HG03439 (cell line): Measurements from ENCODE around the gene BHLHE23.
"Not testable (repeated sequence)": the region's sequence is repeated elsewhere in the genome, so short reads cannot be mapped to it uniquely, and the experiment has no call there.

Source experiments
- ATAC-seq: cut with Tn5 transposase; IDR thresholded peaks from one replicate; pipeline ENCODE4 v1.9.1; 2021; ENCODE audit warnings: mild to moderate bottlenecking, moderate library complexity; ENCODE audit not compliant: unreplicated experiment

BHLHE23 gene

DNA sequence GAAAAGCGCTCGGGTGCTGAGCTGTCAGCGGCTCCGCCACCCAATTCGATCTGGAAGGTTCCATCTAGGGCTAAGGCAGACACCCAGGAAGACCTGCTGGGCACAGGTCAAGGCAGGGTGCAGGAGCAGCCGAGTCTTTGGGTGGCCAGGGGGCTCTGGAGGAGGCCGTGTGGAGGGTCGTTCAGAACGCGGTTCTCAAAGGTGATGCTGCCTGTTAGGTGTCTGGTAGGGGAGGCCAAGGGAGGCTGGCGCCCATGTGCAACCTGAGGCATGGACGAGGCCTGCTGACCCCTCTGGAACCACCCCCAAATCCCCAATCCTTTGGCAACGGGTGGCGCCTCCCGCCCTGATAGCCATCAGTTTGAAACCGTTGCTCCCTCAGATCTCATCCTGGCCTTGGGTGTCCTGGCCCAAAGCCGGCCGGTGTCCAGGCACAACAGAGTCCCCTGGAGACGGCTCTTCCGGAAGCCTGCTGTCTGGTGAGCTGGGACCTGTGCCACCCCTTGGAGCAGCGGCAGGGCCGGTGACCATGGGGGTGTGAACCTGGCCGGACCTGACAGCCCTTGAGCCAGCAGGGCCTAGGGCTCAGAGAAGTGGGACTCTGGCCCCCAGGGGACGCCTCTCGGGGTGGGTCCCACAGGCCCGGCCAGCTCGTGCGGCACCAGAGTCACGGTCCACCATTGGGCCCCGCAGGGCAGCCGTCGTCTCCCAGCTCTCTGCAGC, 43.7 kb downstream of the BHLHE23 start:
- no peak for ATAC-seq

DNA sequence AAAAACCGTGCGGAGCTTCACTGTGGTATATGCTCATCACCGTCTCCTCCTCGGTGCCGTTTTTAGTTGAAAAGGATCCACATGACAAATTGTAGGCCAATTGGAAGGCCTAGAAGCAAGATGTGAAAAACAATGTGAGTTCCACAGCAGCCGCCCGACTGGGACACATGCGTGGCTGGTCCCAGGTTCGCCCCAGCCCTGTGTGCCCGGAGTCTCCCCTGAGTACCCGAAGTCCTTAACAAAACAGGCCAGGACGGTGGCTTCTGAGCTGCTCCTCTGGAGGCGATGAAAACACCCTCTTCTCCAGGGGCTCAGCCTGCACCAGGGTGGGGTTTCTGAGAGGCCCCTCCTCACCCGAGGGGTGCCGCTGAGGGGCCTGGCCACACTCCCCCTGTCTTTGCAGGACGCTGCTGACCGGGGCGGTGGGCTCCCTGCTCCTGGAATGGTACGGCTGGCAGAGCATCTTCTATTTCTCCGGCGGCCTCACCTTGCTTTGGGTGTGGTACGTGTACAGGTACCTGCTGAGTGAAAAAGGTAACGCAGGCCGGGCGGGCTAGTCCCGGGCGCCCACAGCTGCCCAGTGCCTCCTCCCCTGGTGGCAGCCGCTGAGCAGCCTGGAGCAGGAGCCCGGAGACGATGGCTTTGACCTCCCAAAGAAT, 44.4 kb downstream of the BHLHE23 start:
- ATAC-seq = no peak

DNA sequence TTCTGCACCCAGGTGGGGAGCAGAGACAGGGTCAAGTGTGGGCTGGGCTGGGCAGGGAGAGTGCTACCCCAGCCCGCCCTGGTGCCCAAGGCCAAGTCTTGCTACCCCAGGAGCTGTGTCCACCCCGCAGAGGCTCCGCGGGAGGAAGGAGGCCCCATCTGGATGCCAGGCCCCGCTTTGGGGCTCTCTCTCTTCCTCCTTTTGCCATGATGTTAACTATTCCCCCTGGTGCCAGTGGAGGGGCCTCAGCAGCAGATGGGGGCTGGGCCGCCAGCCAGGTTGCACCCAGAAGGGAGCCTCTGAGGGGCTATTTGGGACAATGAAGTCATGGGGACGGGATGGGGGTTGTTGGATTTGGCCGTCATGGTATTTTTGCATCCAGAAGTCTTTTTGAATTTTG, 45.0 kb downstream of the BHLHE23 start:
- no peak for ATAC-seq

DNA sequence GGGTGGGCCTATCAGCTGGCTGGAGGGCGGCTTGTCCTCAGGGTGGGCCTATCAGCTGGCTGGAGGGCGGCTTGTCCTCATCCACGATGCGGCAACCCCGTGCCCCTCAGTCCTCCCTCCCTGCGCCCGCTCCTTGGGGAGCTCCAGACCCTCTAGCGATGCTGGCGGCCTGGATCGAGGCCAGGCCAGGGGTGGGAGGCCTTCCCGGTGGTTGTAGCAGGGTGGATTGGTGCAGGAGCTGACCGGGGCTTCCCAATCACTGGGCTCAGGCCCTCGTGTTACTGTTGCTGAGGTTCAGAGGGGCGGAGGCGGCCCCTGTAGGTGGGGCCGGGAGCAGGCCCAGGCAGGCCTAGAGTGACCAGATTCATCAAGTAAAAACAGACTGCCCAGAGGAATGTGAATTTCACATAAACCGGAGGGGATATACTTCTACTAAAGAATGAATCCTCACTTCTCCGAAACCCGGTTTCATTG, 45.4 kb downstream of the BHLHE23 start:
- ATAC-seq = no peak

DNA sequence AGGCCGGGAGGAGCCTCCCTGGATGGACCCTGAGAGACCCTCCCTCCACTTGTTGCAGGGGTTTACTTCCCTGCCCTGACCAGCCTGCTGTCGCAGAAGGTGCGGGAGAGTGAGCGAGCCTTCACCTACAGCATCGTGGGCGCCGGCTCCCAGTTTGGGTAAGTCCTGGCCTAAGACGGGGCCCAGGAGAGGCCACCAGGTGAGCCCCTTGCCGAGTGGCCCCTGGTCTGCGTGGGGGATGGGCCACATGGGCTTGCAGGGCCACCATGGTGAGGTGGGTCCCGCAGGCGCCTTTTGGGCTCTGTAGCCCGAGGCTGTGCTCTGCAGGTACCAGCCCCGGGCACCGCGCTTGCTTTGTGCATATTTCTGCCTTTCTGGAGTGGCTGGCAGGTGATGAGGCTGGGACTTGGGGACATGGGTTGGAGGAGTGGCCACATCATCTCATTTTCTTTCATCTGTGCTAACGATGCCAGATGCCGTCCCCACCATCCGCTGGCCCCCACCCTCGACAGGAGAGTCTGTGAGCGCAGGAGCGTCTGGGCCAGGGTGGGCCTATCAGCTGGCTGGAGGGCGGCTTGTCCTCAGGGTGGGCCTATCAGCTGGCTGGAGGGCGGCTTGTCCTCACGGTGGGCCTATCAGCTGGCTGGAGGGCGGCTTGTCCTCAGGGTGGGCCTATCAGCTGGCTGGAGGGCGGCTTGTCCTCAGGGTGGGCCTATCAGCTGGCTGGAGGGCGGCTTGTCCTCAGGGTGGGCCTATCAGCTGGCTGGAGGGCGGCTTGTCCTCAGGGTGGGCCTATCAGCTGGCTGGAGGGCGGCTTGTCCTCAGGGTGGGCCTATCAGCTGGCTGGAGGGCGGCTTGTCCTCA, 46.1 kb downstream of the BHLHE23 start:
- not testable (repeated sequence) for ATAC-seq

DNA sequence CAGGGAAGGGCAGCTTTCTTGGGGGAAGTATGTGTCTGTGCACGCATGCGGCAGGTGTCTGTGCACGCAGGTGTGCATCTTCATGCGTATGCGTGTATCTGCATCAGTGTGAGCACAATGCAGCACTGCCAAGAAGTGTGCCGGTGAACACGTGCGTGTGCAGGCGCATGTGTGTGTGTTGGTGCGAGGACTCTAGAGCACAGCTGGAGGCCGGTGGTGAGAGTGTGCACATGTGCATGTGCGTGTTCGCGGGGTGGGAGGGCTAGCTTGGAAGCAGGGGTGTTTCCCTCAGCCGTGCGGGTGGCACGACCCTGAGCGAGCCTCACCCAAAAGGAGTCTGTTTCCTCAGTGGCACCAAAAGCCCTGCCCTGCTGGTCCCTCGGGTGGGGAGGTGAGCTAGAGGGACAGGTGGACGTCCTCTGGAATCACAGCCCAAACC, 46.7 kb downstream of the BHLHE23 start:
- no peak for ATAC-seq

DNA sequence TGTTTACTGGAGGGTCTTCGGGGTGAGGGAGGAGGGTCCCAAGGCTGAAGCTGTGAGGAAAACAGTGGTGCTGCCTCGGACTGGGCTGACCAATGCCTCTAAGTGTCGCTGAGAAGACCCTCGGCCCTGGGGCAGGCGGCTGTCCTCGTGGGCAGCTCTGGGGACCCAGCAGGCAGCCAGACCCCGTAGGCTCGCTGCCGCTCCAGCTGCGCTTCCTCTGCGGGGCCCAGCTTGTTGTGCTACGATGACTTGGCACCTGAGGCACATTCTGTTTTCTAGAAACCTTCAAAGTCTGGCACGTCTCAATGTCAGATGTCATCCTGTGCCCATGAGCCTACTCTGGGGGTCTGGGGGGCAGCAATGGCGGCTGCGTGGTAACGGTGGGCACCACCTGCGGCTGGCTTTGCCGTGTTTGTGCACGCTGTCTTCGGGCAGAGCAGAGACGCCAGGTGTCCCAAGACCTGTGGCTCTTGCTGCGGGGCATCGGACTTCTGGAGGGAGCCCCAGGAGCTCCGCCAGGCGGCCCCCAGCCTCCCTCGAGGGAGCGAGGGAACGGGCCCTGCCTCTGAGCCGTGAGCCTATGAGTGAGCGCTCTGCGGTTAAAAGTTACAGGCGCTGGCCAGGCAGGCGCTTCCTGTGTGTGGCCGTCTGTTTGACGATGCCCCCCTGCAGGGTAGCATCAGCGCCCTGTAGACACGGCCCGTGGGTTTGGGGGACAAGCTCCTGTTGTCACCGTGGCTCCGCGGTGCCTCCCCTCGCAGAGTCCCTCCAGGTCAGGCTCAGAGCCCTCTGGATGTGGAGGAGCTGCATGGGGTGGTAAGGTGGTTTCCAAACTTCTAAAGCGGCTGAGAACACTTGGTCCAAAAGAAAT, 47.4 kb downstream of the BHLHE23 start:
- no peak for ATAC-seq

DNA sequence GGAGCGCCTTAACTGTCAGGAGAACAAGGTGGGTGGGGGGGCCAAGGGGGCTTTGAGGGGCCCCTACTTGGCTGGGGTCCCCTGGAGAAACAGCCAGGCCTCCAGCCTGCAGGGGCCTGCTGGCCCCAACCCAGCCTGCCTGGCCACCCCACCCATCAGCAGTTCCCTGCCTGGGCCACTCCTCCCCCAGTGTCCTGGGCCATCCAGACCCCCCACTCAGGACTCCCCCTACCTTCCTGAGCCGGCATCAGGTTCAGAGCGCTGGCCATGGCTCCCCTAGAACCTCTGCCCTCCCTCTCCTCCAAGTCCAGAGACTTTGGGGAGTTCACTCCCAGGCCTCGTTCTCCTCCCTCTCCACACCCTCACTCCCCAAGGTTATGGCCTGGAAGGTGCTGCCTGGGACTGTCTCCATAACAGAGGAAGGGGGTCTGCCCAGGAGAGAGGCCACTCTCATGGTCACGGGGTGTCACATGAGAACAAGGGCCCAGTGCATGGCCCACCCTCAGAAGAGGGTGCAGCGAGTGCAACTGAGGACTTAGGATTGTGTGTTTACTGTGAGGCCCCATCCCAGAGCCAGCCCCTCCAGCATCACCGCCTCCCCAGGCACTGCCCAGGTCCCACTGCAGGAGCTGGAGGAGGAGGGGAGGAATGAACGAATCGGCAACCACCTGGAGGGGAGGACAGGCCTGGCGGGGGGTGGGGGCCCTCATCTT, 48.2 kb downstream of the BHLHE23 start:
- no peak for ATAC-seq

DNA sequence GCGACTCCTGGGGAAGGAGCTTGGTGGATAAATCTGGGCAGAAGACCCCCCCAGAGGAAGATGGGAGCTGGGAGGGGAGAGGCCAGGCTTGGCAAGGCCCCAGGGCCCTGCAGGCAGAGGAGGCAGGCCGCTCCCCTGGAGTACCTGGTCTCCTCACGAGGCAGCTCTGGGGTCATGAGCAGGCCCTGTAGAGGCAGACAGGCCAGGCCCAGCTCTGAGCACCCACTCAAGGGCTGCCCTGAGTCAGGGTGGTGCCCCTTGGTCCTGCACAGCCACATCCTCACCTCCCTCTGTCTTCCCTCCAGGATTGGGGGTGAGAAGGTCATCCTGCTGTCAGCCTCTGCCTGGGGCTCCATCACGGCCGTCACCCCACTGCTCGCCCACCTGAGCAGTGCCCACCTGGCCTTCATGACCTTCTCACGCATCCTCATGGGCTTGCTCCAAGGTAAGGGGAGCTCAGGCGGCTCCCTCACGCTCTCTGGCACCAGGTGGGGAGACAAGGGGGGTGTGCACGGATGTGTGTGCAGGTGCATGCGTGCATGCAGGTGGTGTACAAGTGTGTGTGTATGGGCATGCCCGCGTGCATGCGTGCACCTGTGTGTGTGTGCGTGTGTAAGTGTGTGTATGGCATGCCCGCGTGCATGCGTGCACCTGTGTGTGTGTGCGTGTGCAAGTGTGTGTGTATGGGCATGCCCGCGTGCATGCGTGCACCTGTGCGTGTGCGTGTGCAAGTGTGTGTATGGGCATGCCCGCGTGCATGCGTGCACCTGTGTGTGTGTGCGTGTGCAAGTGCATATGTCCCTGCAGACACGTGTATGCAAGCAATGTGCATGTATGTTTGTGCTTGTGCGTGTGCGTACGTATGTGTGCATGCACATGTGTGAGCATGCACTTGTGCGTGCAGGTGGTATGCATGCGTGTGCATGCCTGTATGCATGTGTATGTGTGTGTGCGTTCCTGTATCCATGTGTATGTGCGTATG, 49.3 kb downstream of the BHLHE23 start:
- no peak for ATAC-seq

DNA sequence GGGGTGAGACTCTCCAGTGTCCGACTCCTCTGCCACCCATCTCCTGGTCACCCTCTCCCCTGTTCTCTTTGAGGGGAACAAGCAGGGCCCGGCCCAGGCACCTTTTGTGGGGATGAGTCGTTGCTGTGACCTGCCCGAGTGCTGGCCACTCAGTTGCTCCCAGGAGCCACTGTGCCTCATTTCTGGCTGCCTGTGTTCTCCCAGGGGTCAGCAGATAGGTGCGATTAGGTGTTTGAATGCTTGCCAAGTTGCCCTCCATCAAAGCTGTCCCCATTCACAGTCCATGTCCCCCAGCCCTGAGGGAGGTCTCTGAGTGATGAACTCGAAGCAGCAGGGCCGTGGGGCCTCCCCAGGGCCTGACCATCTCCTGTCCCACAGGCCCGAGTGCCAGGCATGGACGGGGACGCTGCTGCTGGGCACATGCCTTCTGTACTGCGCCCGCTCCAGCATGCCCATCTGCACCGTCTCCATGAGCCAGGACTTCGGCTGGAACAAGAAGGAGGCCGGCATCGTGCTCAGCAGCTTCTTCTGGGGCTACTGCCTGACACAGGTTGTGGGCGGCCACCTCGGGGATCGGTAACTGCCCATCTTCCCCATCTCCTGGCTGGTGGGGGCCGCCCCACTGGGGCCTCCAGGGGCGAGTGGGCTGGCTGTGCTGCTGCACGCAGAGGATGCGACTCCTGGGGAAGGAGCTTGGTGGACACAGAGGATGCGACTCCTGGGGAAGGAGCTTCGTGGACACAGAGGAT, 50.2 kb downstream of the BHLHE23 start:
- no peak for ATAC-seq
